BLaER1 (cell line): Measurements from ENCODE around the gene ABCB1.

Experiments
- H3K27ac ChIP-seq: shearing (Covaris generic); formaldehyde crosslinking; 2 replicates; pipeline ENCODE4 v1.8.1; 2022
- H3K27me3 ChIP-seq: shearing (Covaris generic); formaldehyde crosslinking; 2 replicates; pipeline ENCODE4 v1.8.1; 2022
- H3K36me3 ChIP-seq: shearing (Covaris generic); formaldehyde crosslinking; 2 replicates; pipeline ENCODE4 v1.8.1; 2022
- H3K4me1 ChIP-seq: shearing (Covaris generic); formaldehyde crosslinking; 2 replicates; pipeline ENCODE4 v1.8.1; 2022
- H3K4me2 ChIP-seq: shearing (Covaris generic); formaldehyde crosslinking; 2 replicates; pipeline ENCODE4 v1.8.1; 2022
- H3K4me3 ChIP-seq: shearing (Covaris generic); formaldehyde crosslinking; 2 replicates; pipeline ENCODE4 v1.8.1; 2022
- H3K9ac ChIP-seq: shearing (Covaris generic); formaldehyde crosslinking; 2 replicates; pipeline ENCODE4 v1.8.1; 2022
- H3K9me3 ChIP-seq: shearing (Covaris generic); formaldehyde crosslinking; 2 replicates; pipeline ENCODE4 v1.8.1; 2022
- H4K20me1 ChIP-seq: shearing (Covaris generic); formaldehyde crosslinking; 2 replicates; pipeline ENCODE4 v1.8.1; 2022
- Cebpa-rat ChIP-seq: shearing (Covaris generic); IDR thresholded peaks from 2 replicates; pipeline ENCODE4 v1.8.1; 2022

ABCB1 gene

DNA sequence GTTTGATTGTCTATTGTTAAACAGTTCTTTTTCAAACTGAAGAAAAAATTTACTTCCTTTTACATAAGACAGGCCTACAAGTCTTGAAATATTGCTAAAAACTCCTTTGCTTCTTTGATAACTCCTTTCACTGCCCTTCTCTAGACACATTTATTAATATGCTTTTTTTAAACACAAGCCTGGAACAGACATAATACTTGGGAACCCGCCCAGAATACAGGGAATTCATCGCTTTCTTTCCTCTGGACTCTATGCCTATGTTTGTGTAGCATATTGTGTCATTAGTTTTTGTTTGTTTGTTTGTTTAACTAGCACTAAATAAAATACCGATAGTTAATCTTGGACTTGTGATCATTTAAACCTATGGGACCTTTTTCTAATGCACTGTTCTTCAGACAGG lies 82.8 kb downstream of the ABCB1 start:
- H3K27me3 ChIP-seq = no peaks in the 10 kb centered on the region
- H3K9ac ChIP-seq = no peak overlapping the region
- no peaks in the 10 kb centered on the region for H4K20me1 ChIP-seq
- no peak overlapping the region for H3K4me3 ChIP-seq
- H3K27ac ChIP-seq = no peak overlapping the region
- H3K9me3 ChIP-seq = no peaks in the 10 kb centered on the region
- no peak for TF ChIP-seq Cebpa-rat
- no peaks in the 10 kb centered on the region for H3K36me3 ChIP-seq
- H3K4me2 ChIP-seq = no peak overlapping the region
- H3K4me1 ChIP-seq = no peaks in the 10 kb centered on the region

DNA sequence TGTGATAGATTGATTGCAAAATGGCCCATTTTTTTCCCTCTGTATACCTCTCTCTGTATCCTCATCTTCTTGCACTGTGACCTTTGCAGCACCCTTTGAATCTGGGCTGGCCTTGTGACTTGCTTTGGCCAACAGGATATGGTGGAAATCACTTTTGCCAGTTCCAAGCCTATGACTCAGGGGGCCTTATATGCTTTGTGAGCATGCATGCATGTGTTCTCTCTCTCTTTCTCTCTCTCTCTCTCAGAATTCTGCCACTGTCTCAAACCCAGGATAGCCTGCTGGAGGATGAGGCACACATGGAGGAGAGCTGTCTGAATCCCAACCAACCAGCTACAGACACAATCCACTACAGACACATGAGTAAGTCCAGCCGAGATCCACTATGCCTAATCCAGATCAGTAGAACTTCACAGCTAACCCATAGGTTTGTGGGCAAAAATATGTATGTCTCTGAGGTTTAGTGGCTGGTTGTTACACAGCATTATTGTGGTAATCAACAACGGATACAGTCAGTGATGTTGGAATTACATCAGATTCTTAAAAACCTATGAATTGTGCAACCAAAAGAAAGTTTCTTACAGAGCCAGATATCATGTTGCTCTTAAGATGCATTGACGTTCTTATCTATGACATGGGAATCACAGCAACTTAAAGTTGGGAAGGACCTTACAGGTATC lies 83.4 kb downstream of the ABCB1 start:
- no peak for TF ChIP-seq Cebpa-rat
- H3K4me1 ChIP-seq = no peaks in the 10 kb centered on the region
- H3K4me2 ChIP-seq = no peak overlapping the region
- no peak overlapping the region for H3K4me3 ChIP-seq
- no peaks in the 10 kb centered on the region for H3K27me3 ChIP-seq
- no peaks in the 10 kb centered on the region for H3K9me3 ChIP-seq
- H3K36me3 ChIP-seq = no peaks in the 10 kb centered on the region
- no peaks in the 10 kb centered on the region for H4K20me1 ChIP-seq
- H3K9ac ChIP-seq = no peak overlapping the region
- no peak overlapping the region for H3K27ac ChIP-seq

DNA sequence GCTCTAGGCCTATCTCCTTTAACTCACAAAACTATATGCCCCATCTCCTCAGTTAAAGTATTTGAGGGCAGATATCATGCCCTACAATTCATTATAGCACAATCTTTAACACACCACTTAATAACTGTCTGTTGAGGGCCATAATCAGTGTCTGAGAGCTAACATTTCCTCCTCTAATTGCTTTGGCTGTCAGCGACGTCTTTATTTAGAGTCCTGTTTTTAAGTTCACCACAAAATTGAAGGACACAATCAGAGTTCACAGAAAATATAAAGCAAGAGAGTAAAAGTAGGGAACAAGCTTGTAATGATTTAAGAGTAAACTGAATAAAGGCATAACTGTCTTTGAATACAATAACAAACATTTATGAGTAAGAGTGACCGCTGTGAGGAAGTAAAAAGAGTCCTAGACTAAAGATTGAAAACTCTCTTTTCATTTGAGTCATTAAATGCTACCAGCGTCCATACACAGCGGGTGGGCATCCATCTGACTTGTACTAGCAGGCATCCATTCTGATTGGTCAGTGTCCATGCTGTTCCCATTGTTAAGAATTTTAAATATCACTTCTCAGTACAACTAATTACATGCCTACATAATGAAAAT lies 86.8 kb downstream of the ABCB1 start:
- Histone ChIP-seq H3K4me3 (no peak overlapping the region), H3K9me3 (no peaks in the 10 kb centered on the region)
- TF ChIP-seq Cebpa-rat = no peak

DNA sequence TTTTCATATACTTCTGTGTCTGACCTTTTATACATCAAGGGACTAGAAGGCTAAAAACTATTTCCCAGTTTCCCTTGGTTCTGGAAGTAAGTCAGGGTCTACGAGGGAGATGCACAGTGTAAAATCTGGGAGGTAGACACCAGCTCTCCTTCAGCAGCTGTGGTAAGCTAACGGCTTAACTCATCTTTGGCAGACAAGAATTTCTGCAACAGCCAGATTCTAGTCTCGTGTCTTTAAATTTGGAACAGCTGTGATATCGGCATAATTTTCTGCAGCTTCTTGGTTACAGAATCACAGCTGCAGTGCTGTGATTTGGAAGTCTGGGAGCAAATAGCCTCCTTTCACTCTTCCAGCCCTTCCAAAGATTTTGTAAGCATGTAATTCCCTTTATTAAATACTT lies 87.8 kb downstream of the ABCB1 start:
- Histone ChIP-seq H3K27ac (no peak overlapping the region), H3K4me3 (no peak overlapping the region), H3K4me2 (no peak overlapping the region), H3K36me3 (no peaks in the 10 kb centered on the region), H4K20me1 (no peaks in the 10 kb centered on the region), H3K9me3 (no peaks in the 10 kb centered on the region), H3K9ac (no peak overlapping the region), H3K27me3 (no peaks in the 10 kb centered on the region), H3K4me1 (no peaks in the 10 kb centered on the region)
- TF ChIP-seq Cebpa-rat = no peak

More for the DNA sequence above, 86.8 kb downstream of the ABCB1 start:
- H3K4me1 ChIP-seq = no peaks in the 10 kb centered on the region
- H4K20me1 ChIP-seq = no peaks in the 10 kb centered on the region
- H3K36me3 ChIP-seq = no peaks in the 10 kb centered on the region
- no peak overlapping the region for H3K9ac ChIP-seq
- no peak overlapping the region for H3K27ac ChIP-seq
- no peaks in the 10 kb centered on the region for H3K27me3 ChIP-seq
- no peak overlapping the region for H3K4me2 ChIP-seq

DNA sequence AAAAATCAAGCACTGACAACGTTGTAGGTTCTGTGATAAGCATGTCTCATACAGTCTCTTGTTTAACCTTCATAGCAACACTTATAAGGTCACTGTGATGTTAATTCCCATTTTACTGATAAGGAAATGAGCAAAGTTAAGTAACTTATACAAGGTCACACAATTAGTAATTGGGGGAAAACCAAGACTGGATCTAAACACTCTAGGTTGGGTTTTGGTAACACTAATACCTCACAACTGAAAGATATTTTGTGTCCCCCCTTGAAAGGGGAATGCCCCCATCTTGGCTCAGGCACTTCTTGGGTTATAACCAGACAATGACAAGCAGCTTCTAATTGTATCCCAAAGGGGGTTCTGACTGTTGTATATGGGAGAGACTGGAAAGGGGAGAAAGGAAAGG lies 89.2 kb downstream of the ABCB1 start:
- H3K9me3 ChIP-seq = no peaks in the 10 kb centered on the region
- TF ChIP-seq Cebpa-rat = no peak
- no peak overlapping the region for H3K4me3 ChIP-seq
- no peaks in the 10 kb centered on the region for H3K36me3 ChIP-seq
- no peak overlapping the region for H3K4me2 ChIP-seq
- no peak overlapping the region for H3K27ac ChIP-seq
- no peaks in the 10 kb centered on the region for H3K4me1 ChIP-seq
- H3K9ac ChIP-seq = no peak overlapping the region
- no peaks in the 10 kb centered on the region for H4K20me1 ChIP-seq
- H3K27me3 ChIP-seq = no peaks in the 10 kb centered on the region

DNA sequence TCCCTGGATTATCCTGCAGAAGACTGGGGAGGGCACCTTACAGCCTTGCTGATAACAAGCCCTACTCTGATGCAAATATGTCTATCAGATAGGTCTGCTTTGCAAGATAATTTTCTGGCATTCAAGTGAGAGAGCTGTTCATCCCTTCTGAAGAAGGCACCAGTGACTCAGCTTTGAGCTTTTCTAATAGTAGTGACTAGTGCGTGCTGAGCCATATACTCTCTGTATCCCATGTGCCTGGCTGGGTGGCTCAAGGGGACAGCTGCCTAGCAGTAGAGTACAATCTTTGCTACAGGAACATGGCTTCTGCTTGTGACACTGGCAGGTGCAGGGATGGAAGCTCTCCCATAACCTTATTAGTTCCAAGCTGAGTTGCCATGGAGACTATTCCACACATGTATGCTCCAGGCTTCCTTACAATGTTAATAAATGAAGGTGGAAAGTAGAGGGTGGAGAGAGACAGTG lies 90.2 kb downstream of the ABCB1 start:
- no peak overlapping the region for H3K4me3 ChIP-seq
- TF ChIP-seq Cebpa-rat = no peak
- H3K27me3 ChIP-seq = no peaks in the 10 kb centered on the region

DNA sequence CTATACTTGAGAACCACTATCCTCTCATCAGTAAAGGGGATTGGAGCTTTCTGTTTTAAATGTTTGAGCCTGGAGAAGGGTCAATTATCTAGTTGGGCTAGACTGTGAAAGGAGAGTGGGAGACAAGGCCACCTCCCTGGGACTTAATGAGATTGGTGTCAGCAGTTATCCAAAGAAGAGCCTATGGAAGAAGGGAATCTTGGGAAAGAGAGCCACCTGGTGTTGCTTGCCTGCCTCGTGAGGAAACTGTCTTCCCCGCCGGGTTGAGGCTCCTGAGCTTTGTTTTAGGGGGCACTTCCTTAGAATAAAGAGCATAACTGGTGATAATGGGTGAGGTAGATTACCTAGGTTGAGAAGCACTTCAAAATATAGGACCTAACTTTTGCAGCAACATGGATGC lies 93.2 kb downstream of the ABCB1 start:
- TF ChIP-seq Cebpa-rat = no peak
- no peaks in the 10 kb centered on the region for H3K4me1 ChIP-seq
- H3K27me3 ChIP-seq = no peaks in the 10 kb centered on the region
- no peaks in the 10 kb centered on the region for H3K9me3 ChIP-seq
- no peak overlapping the region for H3K27ac ChIP-seq
- H3K4me2 ChIP-seq = no peak overlapping the region
- no peak overlapping the region for H3K9ac ChIP-seq
- H3K36me3 ChIP-seq = no peaks in the 10 kb centered on the region
- H3K4me3 ChIP-seq = no peak overlapping the region
- no peaks in the 10 kb centered on the region for H4K20me1 ChIP-seq

More for the DNA sequence above, 90.2 kb downstream of the ABCB1 start:
- Histone ChIP-seq H3K27ac (no peak overlapping the region), H3K36me3 (no peaks in the 10 kb centered on the region), H3K9ac (no peak overlapping the region), H3K4me2 (no peak overlapping the region), H3K4me1 (no peaks in the 10 kb centered on the region), H4K20me1 (no peaks in the 10 kb centered on the region), H3K9me3 (no peaks in the 10 kb centered on the region)

DNA sequence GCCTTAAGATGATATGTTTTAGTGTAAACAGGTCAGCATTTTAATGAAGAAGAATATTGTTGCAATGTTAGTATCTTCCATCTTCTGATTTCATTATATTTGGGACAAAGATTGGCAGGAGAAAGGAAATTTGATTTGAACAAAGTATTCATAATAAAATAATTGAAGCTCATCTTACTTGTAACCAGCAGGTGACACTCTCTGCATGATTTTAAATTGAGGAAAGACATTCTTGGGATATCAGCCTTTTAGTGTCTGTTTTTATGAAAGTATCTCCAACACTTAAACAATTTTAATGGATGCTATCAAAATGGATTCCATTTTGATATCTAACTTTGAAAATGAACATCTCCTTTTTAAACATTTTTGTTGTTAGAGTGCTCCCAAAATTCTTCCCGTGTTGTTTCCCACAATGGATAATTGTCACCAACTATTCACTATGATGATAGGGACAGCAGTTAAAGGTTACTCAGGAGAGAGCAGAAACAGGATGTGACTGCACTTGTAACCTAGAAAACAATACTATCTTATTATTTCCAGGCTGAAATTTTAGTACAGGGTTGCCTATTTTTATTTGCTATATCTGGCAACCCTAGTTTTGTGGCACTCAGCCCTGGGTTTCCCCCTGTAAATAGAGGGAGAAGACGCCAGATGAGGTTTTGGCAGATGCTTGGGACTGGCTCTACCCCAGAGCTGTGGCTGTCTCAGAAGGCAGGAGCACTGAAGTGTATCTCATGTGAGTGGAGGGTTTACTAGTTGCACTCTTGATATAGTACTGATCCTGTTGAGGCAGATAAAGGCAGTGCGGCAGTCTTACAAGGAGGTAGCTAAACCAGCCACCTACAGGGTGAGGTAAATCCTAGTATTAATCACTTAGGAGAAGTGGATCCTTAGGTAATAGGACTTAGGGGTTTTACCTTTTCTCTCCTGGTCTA lies 94.2 kb downstream of the ABCB1 start:
- Histone ChIP-seq H3K4me2 (no peak overlapping the region), H3K27ac (no peak overlapping the region), H4K20me1 (no peaks in the 10 kb centered on the region), H3K4me1 (no peaks in the 10 kb centered on the region), H3K36me3 (no peaks in the 10 kb centered on the region), H3K27me3 (no peaks in the 10 kb centered on the region), H3K9me3 (no peaks in the 10 kb centered on the region), H3K4me3 (no peak overlapping the region), H3K9ac (no peak overlapping the region)
- no peak for TF ChIP-seq Cebpa-rat

DNA sequence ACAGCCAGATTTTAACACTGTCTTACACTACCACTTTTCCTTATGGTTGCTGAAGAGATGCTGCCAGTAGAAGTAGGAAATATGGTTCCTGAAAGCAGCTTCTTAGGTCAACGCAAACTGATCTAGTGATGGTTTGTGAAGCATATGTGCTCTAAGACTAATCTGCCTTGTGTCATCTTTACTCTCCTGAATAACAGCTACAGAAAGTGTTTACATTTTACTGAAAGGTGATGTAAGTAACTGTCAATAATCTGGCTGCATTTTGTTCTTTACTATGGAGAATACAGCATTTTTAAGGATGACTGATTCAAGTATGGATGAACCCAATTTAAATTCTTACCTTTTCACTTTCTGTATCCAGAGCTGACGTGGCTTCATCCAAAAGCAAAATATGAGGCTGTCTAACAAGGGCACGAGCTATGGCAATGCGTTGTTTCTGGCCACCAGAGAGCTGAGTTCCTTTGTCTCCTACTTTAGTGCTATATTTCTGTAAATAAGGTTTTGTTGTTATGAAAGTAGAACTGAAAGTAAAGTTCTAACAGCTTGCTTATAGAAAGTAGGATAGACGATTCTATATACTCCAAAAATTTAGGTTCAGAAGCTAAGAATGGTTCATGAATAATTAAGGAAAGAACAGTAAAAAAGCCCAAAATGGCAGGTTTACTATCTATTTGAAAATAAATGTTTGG lies 95.0 kb downstream of the ABCB1 start:
- Histone ChIP-seq H3K36me3 (no peaks in the 10 kb centered on the region), H3K4me2 (no peak overlapping the region), H3K27ac (no peak overlapping the region)

More for the DNA sequence above, 95.0 kb downstream of the ABCB1 start:
- no peak for TF ChIP-seq Cebpa-rat
- H3K9ac ChIP-seq = no peak overlapping the region
- no peaks in the 10 kb centered on the region for H4K20me1 ChIP-seq
- H3K4me3 ChIP-seq = no peak overlapping the region
- H3K4me1 ChIP-seq = no peaks in the 10 kb centered on the region
- H3K9me3 ChIP-seq = no peaks in the 10 kb centered on the region
- no peaks in the 10 kb centered on the region for H3K27me3 ChIP-seq
